ENCODE results near the gene UBQLNL. TPM values are rescaled to one million over a fixed set of nuclear protein-coding genes. Genes with fewer than 3 reads are reported as not detected.

Gene UBQLNL
- total RNA-seq, 2 experiments from 2014 or later: 0.30 to 0.50 TPM

GRCh38 chr11:5473921-5474320 lies 42.6 kb downstream of the UBQLNL start:
- intact Hi-C loops (cut with DNase I, micrococcal nuclease): no loop called here
- no peak for ATAC-seq (ENCODE audit: poor library complexity)
- H3K27me3 ChIP-seq (ENCODE audit: control insufficient read depth in 1 of 2, insufficient read depth in 2 of 2, low read length in 2 of 2): peaks cover 5 to 7% of the 10 kb centered on the region in 2 experiments

DNA sequence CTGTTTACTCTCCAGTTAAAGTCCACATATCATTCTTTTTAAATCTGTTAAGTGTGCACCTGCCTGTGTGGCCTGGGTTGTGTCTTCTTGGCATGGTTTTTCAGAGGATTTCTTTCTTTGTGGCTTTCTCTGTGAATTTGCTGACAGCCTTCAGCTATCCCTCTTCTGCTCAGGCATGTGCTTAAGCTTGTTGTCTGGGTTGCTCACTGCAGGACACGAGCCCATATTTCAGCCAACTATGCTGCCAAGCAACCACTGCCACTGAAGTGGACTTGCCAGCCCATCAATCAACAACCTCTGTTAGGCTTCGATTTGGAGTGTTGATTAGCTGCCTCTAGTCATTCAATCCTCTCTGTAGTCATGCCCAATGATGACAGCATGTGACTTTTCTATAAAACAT lies 49.0 kb downstream of the UBQLNL start:
- ChIA-PET POLR2A (no interaction called here), CTCF (no interaction called here)
- Mint-ChIP-seq H3K27me3 (peaks cover 35% of the 10 kb centered on the region), H3K27ac (no peak overlapping the region), H3K36me3 (ENCODE audit: low read depth) (no peaks in the 10 kb centered on the region), H3K9me3 (no peaks in the 10 kb centered on the region), H3K4me1 (ENCODE audit: low read depth) (no peaks in the 10 kb centered on the region), H3K4me3 (no peak overlapping the region)
- TF ChIP-seq CTCF (IDR thresholded peaks at IDR 0.05): no peak
- DNase-seq: no peak
- no peak overlapping the region for H3K27ac ChIP-seq (ENCODE audit: low read depth in 1 of 2, low read length in 2 of 2)
- H3K4me1 ChIP-seq (ENCODE audit: insufficient read depth, low read length): no peaks in the 10 kb centered on the region
- no peak overlapping the region for H3K4me3 ChIP-seq (ENCODE audit: low read length)
- ATAC-seq (ENCODE audit: poor library complexity): no peak
- H3K27me3 ChIP-seq (ENCODE audit: control insufficient read depth in 1 of 2, insufficient read depth in 2 of 2, low read length in 2 of 2): peaks cover 2 to 7% of the 10 kb centered on the region in 2 experiments
- H3K9me3 ChIP-seq (ENCODE audit: control insufficient read depth in 1 of 2, insufficient read depth in 1 of 2, low read length in 2 of 2): no peaks in the 10 kb centered on the region
- intact Hi-C loops (cut with DNase I, micrococcal nuclease): no loop called here
- no peaks in the 10 kb centered on the region for H3K36me3 ChIP-seq (ENCODE audit: insufficient read depth, low read length)

More at GRCh38 chr11:5473921-5474320, 42.6 kb downstream of the UBQLNL start:
- no peak overlapping the region for H3K27ac ChIP-seq (ENCODE audit: low read depth in 1 of 2, low read length in 2 of 2)
- H3K4me3 ChIP-seq (ENCODE audit: low read length): no peak overlapping the region
- Mint-ChIP-seq H3K9me3 (no peaks in the 10 kb centered on the region), H3K4me1 (ENCODE audit: low read depth) (no peaks in the 10 kb centered on the region), H3K27me3 (peaks cover 49% of the 10 kb centered on the region), H3K27ac (no peak overlapping the region), H3K4me3 (no peak overlapping the region), H3K36me3 (ENCODE audit: low read depth) (no peaks in the 10 kb centered on the region)
- ChIA-PET POLR2A (no interaction called here), CTCF (no interaction called here)
- H3K4me1 ChIP-seq (ENCODE audit: insufficient read depth, low read length): no peaks in the 10 kb centered on the region
- H3K36me3 ChIP-seq (ENCODE audit: insufficient read depth, low read length): no peaks in the 10 kb centered on the region
- no peak for DNase-seq
- H3K9me3 ChIP-seq (ENCODE audit: control insufficient read depth in 1 of 2, insufficient read depth in 1 of 2, low read length in 2 of 2): no peaks in the 10 kb centered on the region
- TF ChIP-seq CTCF (IDR thresholded peaks at IDR 0.05): no peak

Other genes with a start within 250 kb of the UBQLNL start
- not detected for gene HBE1, start 246.8 kb downstream of the UBQLNL start, total RNA-seq
- not detected for gene OR51B4, start 214.8 kb downstream of the UBQLNL start, total RNA-seq
- gene OR51B2, start 192.4 kb downstream of the UBQLNL start, total RNA-seq: not detected
- gene OR51B5, start 173.2 kb downstream of the UBQLNL start, total RNA-seq: under 1 TPM in 1 of 2 experiments, not detected in 1; 0.30 TPM
- not detected for gene OR51B6, start 165.2 kb downstream of the UBQLNL start, total RNA-seq
- gene OR51M1, start 132.9 kb downstream of the UBQLNL start, total RNA-seq: not detected
- not detected for gene OR51Q1, start 94.6 kb downstream of the UBQLNL start, total RNA-seq
- gene OR51I1, start 75.2 kb downstream of the UBQLNL start, total RNA-seq: not detected
- gene OR51I2, start 67.4 kb downstream of the UBQLNL start, total RNA-seq: not detected
- not detected for gene OR52D1, start 28.0 kb downstream of the UBQLNL start, total RNA-seq
- gene UBQLN3, start 6.7 kb downstream of the UBQLNL start, total RNA-seq: under 1 TPM in 1 of 2 experiments, not detected in 1; 0.08 TPM
- under 1 TPM in 1 of 2 experiments, not detected in 1; 0.22 TPM for gene OR52H1, start 31.8 kb upstream of the UBQLNL start, total RNA-seq
- not detected for gene OR52B6, start 64.2 kb upstream of the UBQLNL start, total RNA-seq
- not detected for gene TRIM6, start 79.9 kb upstream of the UBQLNL start, total RNA-seq
- gene TRIM34, start 108.3 kb upstream of the UBQLNL start, total RNA-seq: 1 to 10 TPM; 3.0 to 3.5 TPM
- 1 to 10 TPM; 5.9 to 8.0 TPM for gene TRIM5, start 168.4 kb upstream of the UBQLNL start, total RNA-seq
- 100 to 1,000 TPM; 198 to 206 TPM for gene TRIM22, start 173.1 kb upstream of the UBQLNL start, total RNA-seq
- under 1 TPM; 0.14 to 0.17 TPM for gene OR56B1, start 219.7 kb upstream of the UBQLNL start, total RNA-seq
- under 1 TPM; 0.50 to 0.96 TPM for gene OR52N4, start 237.5 kb upstream of the UBQLNL start, total RNA-seq